CD4-positive, alpha-beta T cell (primary cell): ENCODE measurements around the gene CTBP1. TPM values are rescaled to one million over a fixed set of nuclear protein-coding genes. Genes with fewer than 3 reads are reported as not detected.
A peak's percentile ranks its signal among the peaks of the same experiment; 100 is the strongest.

Experiments used
- ATAC-seq: fragments of 200-7000 bp; cut with Tn5 transposase; one replicate; pipeline ENCODE4 v1.10.0; 2022; ENCODE audit warnings: mild to moderate bottlenecking; ENCODE audit not compliant: poor library complexity
- CTCF ChIA-PET: fragments of 350-600 bp; sonication (Branson Sonifier 250); formaldehyde crosslinking; loops from one replicate; lab custom pipeline; 2021; ENCODE audit warnings: antibody characterized with exemption, inconsistent platforms; lab: Charles Lee
- POLR2A ChIA-PET: fragments of 350-600 bp; sonication (Branson Sonifier 250); formaldehyde crosslinking; loops from one replicate; lab custom pipeline; 2021; ENCODE audit warnings: antibody characterized with exemption, inconsistent platforms; lab: Charles Lee
- DNase-seq, 14 experiments: peaks; one replicate each; pipeline ENCODE4 v3.0.0-alpha.2; 2013 to 2020; ENCODE audit warnings: mixed read lengths in 2 of 14
- H3K27ac ChIP-seq, 2 donors: one replicate each; pipeline versions ENCODE4 v1.5.1 to v1.7.0; 2013; ENCODE audit warnings: low read length in 2 of 2, low read depth in 1 of 2, mild to moderate bottlenecking in 1 of 2
- H3K27me3 ChIP-seq, 2 experiments: 1 replicate in 1 of 2; 2 replicates in 1 of 2; pipeline versions ENCODE4 v1.6.1 to v1.7.0; 2013; ENCODE audit warnings: low read length in 2 of 2, control low read depth in 1 of 2, mild to moderate bottlenecking in 1 of 2, moderate library complexity in 1 of 2; ENCODE audit not compliant: insufficient read depth in 2 of 2, control insufficient read depth in 1 of 2
- H3K36me3 ChIP-seq: one replicate; pipeline ENCODE4 v1.6.1; 2013; ENCODE audit warnings: low read length, control low read depth; ENCODE audit not compliant: insufficient read depth
- H3K4me1 ChIP-seq: one replicate; pipeline ENCODE4 v1.6.1; 2013; ENCODE audit warnings: low read length, control low read depth; ENCODE audit not compliant: insufficient read depth
- H3K4me3 ChIP-seq: one replicate; pipeline ENCODE4 v1.5.1; 2013; ENCODE audit warnings: mild to moderate bottlenecking, low read length, moderate library complexity
- H3K9me3 ChIP-seq, 2 experiments: 1 replicate in 1 of 2; 2 replicates in 1 of 2; pipeline versions ENCODE4 v1.6.1 to v1.7.0; 2013; ENCODE audit warnings: low read length in 2 of 2, mild to moderate bottlenecking in 2 of 2, control low read depth in 1 of 2, moderate library complexity in 1 of 2; ENCODE audit not compliant: control insufficient read depth in 1 of 2, insufficient read depth in 1 of 2
- H3K27ac Mint-ChIP-seq: one replicate; pipeline ENCODE4 v1.8.0; 2020; ENCODE audit warnings: mixed read lengths
- H3K27me3 Mint-ChIP-seq: one replicate; pipeline ENCODE4 v1.8.0; 2021; ENCODE audit warnings: mixed read lengths
- H3K36me3 Mint-ChIP-seq: one replicate; pipeline ENCODE4 v1.8.0; 2021; ENCODE audit warnings: low read depth, mixed read lengths
- H3K4me1 Mint-ChIP-seq: one replicate; pipeline ENCODE4 v1.8.0; 2021; ENCODE audit warnings: low read depth, mixed read lengths
- H3K4me3 Mint-ChIP-seq: one replicate; pipeline ENCODE4 v1.8.0; 2020; ENCODE audit warnings: mild to moderate bottlenecking, mixed read lengths
- H3K9me3 Mint-ChIP-seq: one replicate; pipeline ENCODE4 v1.8.0; 2020; ENCODE audit warnings: mixed read lengths
- CTCF ChIP-seq: fragments of 200-600 bp; IDR thresholded peaks from one replicate; pipeline ENCODE4 v1.8.0; 2022; ENCODE audit warnings: antibody characterized with exemption, mild to moderate bottlenecking
- intact Hi-C, 2 experiments: fragments of 100-400 bp; cut with DNase I in 1 of 2; cut with micrococcal nuclease in 1 of 2; formaldehyde crosslinking; loops; one replicate each; pipeline versions ENCODE4 v1.15.1 to v1.9.0; 2023 to 2025; cut with DNase I, micrococcal nuclease
- total RNA-seq, 174 experiments: library from RNA in 2 of 174; stranded (reverse) in 2 of 174; gene quantifications; one replicate each; pipeline ENCODE4 v1.2.3 and lab custom pipeline; 2021 to 2026

Gene CTBP1
- total RNA-seq, 2 experiments from 2014 or later = 132 to 148 TPM

GRCh38 chr4:1169691-1170096 is 79.2 kb downstream of the CTBP1 start:
- Mint-ChIP-seq H3K9me3 (no peaks in the 10 kb centered on the region), H3K36me3 (no peaks in the 10 kb centered on the region), H3K4me1 (peaks cover 30% of the 10 kb centered on the region), H3K27ac (no peak overlapping the region), H3K4me3 (peak overlapping the region; percentile 56), H3K27me3 (peaks cover 28% of the 10 kb centered on the region)
- DNase-seq (no peak), ATAC-seq (no peak)
- Histone ChIP-seq H3K4me1 (peaks cover 43% of the 10 kb centered on the region), H3K27me3 (peaks cover 31% of the 10 kb centered on the region in 2 experiments), H3K36me3 (no peaks in the 10 kb centered on the region), H3K4me3 (no peak overlapping the region), H3K27ac (no peak overlapping the region), H3K9me3 (peaks cover 0 to 25% of the 10 kb centered on the region in 2 experiments)
- CTCF ChIA-PET = no interaction called here
- TF ChIP-seq CTCF = no peak
- POLR2A ChIA-PET = no interaction called here
- intact Hi-C loops = loop anchor here in 1 of 2 experiments (5.0 kb wide), 1 partner anchor 48 kb away; no protein-coding TSS in a partner anchor

GRCh38 chr4:1169171-1169671 is 79.7 kb downstream of the CTBP1 start:
- no peak overlapping the region for H3K4me3 ChIP-seq
- DNase-seq (no peak), ATAC-seq (no peak)
- no peak for TF ChIP-seq CTCF
- no peaks in the 10 kb centered on the region for H3K9me3 Mint-ChIP-seq
- H3K27ac ChIP-seq = no peak overlapping the region
- peaks cover 0 to 25% of the 10 kb centered on the region in 2 experiments for H3K9me3 ChIP-seq
- H3K4me3 Mint-ChIP-seq = peak overlapping the region; percentile 71
- ChIA-PET POLR2A (interaction anchor here (1.1 to 3.6 kb wide), 2 partner anchors 32 kb away, joined by 3 to 26 read pairs; no protein-coding TSS in a partner anchor), CTCF (no interaction called here)
- H3K27ac Mint-ChIP-seq = no peak overlapping the region
- peaks cover 31% of the 10 kb centered on the region in 2 experiments for H3K27me3 ChIP-seq
- H3K36me3 Mint-ChIP-seq = no peaks in the 10 kb centered on the region
- peaks cover 30% of the 10 kb centered on the region for H3K4me1 Mint-ChIP-seq
- intact Hi-C loops = loop anchor here in 1 of 2 experiments (5.0 kb wide), 1 partner anchor 48 kb away; no protein-coding TSS in a partner anchor
- H3K27me3 Mint-ChIP-seq = peaks cover 27% of the 10 kb centered on the region
- H3K4me1 ChIP-seq = peaks cover 43% of the 10 kb centered on the region
- H3K36me3 ChIP-seq = no peaks in the 10 kb centered on the region

- H3K4me3 ChIP-seq = peak overlapping the region; percentile 79
- ATAC-seq (no peak), DNase-seq (peak in 1 of 14 experiments; percentile 26)
- H3K9me3 Mint-ChIP-seq = no peaks in the 10 kb centered on the region
- H3K4me1 ChIP-seq = peaks cover 43% of the 10 kb centered on the region
- peaks cover 0 to 25% of the 10 kb centered on the region in 2 experiments for H3K9me3 ChIP-seq
- H3K36me3 Mint-ChIP-seq = no peaks in the 10 kb centered on the region
- H3K4me1 Mint-ChIP-seq = peaks cover 26% of the 10 kb centered on the region
- H3K27ac ChIP-seq = no peak overlapping the region
- no peak for TF ChIP-seq CTCF
- ChIA-PET POLR2A (interaction anchor here (0.9 to 3.6 kb wide), 6 partner anchors 31 to 179 kb away, joined by 3 to 26 read pairs (median 4); partner anchors contain the start of genes CTBP1 and UVSSA), CTCF (interaction anchor here (1.2 to 3.5 kb wide), 6 partner anchors 29 to 179 kb away, joined by 4 to 38 read pairs (median 8); partner anchors contain the start of genes CTBP1 and UVSSA)
- intact Hi-C loops = loop anchor here in 1 of 2 experiments (5.0 kb wide), 1 partner anchor 49 kb away; no protein-coding TSS in a partner anchor
- peaks cover 27 to 30% of the 10 kb centered on the region in 2 experiments for H3K27me3 ChIP-seq
- peak overlapping the region; percentile 67 for H3K27ac Mint-ChIP-seq
- H3K27me3 Mint-ChIP-seq = peaks cover 22% of the 10 kb centered on the region
- H3K4me3 Mint-ChIP-seq = peak overlapping the region; percentile 90
- H3K36me3 ChIP-seq = no peaks in the 10 kb centered on the region
These were observed 80.5 kb downstream of the CTBP1 start for GRCh38 chr4:1168191-1169101.
